A673 (cell line): ENCODE results near the gene PARVB.

Experiments used
- EZH2 ChIP-seq: fragments of 200-600 bp; sonication (generic); IDR thresholded peaks from 2 replicates; pipeline ENCODE4 v1.6.1; 2017; ENCODE audit warnings: borderline replicate concordance, low read depth, mild to moderate bottlenecking, mixed read lengths, antibody characterized with exemption, low read length; ENCODE audit not compliant: poor library complexity, severe bottlenecking
- TF ChIP-seq, protein P1 (sequence below): fragments of 300-800, 200-600 bp; sonication (generic); conservative IDR thresholded peaks from 2 replicates; pipeline ENCODE4 v1.5.1; 2017; ENCODE audit warnings: low read depth, mild to moderate bottlenecking, antibody characterized with exemption, low read length, moderate library complexity, mixed read lengths

DNA sequence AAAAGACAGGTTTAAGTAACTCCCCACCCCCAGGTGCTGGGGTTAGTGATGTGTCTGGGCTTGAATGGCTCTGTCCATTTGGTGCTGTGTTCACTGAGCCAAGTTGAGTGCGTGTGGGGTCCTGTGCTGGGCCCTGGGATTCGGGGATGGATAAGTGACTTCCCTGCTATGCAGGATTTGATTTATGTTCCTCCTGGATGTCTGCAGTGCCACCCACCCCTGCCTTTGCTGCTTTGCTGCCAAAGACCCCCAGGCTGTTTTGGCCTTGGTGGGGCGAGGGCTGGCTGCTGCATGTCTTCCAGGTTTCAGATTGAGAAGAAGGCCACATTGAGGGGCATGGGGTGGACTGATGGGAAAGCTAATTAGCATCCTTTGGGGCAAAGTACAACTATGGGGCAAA lies 78.8 kb downstream of the PARVB start:
- TF ChIP-seq, protein P1, sequence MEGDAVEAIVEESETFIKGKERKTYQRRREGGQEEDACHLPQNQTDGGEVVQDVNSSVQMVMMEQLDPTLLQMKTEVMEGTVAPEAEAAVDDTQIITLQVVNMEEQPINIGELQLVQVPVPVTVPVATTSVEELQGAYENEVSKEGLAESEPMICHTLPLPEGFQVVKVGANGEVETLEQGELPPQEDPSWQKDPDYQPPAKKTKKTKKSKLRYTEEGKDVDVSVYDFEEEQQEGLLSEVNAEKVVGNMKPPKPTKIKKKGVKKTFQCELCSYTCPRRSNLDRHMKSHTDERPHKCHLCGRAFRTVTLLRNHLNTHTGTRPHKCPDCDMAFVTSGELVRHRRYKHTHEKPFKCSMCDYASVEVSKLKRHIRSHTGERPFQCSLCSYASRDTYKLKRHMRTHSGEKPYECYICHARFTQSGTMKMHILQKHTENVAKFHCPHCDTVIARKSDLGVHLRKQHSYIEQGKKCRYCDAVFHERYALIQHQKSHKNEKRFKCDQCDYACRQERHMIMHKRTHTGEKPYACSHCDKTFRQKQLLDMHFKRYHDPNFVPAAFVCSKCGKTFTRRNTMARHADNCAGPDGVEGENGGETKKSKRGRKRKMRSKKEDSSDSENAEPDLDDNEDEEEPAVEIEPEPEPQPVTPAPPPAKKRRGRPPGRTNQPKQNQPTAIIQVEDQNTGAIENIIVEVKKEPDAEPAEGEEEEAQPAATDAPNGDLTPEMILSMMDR, result no peak
- no peak for TF ChIP-seq EZH2
